ENCODE data around the gene ASPDH. TPM values are rescaled to one million over a fixed set of nuclear protein-coding genes. Genes with fewer than 3 reads are reported as not detected.

Gene ASPDH
- total RNA-seq, 1 experiment from 2014 or later, result not detected

DNA sequence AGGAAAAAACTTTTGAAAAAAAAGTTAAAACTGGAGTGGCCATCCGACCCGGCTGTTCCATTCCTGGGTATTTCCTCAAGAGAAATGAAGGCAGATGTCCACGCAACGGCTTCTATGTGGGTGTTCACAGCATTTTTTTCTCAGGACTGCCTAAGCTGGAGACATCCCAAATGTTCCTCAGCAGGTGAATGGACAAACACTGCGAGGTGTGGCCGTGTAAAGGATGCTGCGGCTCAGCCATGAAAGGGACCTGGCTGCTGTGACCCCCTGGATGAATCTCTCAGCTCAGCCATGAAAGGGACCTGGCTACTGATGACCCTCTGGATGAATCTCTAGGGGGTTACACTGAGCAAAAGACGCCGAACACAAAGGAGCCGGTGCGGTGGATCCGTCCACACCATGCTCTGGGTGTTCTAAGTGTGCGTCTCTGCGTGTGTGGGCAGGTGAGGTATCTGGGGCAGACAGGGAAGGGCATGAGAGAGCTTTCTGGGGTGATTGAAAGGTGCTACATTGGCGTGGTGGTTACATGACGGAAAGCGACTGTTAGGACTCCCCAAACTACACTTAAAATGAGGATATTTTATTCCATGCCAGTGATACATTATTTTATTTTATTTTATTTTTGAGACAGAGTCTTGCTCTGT lies 7.2 kb upstream of the ASPDH start (continued):
- TF ChIP-seq ELF4 (CRISPR knock-in tag; IDR thresholded peaks at IDR 0.05; ENCODE audit: low read depth) (no peak), ETV6 (CRISPR knock-in tag; IDR thresholded peaks at IDR 0.05) (no peak)
- TF ChIP-seq, protein P1, sequence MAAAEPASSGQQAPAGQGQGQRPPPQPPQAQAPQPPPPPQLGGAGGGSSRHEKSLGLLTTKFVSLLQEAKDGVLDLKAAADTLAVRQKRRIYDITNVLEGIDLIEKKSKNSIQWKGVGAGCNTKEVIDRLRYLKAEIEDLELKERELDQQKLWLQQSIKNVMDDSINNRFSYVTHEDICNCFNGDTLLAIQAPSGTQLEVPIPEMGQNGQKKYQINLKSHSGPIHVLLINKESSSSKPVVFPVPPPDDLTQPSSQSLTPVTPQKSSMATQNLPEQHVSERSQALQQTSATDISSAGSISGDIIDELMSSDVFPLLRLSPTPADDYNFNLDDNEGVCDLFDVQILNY (CRISPR knock-in tag; IDR thresholded peaks at IDR 0.05), result no peak
- TF ChIP-seq, protein P2, sequence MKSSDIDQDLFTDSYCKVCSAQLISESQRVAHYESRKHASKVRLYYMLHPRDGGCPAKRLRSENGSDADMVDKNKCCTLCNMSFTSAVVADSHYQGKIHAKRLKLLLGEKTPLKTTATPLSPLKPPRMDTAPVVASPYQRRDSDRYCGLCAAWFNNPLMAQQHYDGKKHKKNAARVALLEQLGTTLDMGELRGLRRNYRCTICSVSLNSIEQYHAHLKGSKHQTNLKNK (CRISPR knock-in tag; IDR thresholded peaks at IDR 0.05), result no peak
- TF ChIP-seq, protein P3, sequence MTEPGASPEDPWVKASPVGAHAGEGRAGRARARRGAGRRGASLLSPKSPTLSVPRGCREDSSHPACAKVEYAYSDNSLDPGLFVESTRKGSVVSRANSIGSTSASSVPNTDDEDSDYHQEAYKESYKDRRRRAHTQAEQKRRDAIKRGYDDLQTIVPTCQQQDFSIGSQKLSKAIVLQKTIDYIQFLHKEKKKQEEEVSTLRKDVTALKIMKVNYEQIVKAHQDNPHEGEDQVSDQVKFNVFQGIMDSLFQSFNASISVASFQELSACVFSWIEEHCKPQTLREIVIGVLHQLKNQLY (CRISPR knock-in tag; IDR thresholded peaks at IDR 0.05), result no peak
- TF ChIP-seq, protein P4, sequence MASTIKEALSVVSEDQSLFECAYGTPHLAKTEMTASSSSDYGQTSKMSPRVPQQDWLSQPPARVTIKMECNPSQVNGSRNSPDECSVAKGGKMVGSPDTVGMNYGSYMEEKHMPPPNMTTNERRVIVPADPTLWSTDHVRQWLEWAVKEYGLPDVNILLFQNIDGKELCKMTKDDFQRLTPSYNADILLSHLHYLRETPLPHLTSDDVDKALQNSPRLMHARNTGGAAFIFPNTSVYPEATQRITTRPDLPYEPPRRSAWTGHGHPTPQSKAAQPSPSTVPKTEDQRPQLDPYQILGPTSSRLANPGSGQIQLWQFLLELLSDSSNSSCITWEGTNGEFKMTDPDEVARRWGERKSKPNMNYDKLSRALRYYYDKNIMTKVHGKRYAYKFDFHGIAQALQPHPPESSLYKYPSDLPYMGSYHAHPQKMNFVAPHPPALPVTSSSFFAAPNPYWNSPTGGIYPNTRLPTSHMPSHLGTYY (CRISPR knock-in tag; IDR thresholded peaks at IDR 0.05), result no peak

DNA sequence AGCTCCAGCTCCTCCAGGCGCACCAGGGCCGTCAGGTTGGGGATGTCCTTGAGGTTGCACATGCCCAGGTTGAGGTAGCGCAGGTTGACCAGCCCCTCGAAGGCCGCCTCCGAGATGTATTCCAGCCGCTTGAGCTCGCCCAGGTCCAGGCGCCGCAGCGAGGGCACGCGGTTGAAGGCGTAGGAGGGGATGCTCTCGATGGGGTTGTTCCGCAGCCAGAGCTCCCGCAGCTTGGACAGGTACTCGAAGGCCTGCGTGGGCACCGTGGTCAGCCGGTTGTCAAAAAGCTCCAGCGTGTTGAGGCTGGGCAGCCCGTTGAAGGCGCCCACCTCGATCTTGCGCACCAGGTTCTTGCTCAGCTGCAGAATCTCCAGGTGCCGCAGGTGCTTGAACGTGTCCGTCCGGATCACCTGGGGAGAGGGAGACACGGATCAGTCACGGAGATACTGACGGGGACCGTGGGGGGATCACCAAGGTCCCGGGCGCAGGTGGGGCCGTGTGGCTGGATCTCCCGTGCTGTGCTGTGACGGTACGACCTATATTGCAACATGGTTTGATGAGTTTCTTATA lies 5.4 kb upstream of the ASPDH start:
- peaks cover 5% of the 10 kb centered on the region; the same call in 1 of the 2 replicates for H3K36me3 Mint-ChIP-seq
- DNase-seq (ENCODE audit: low spot score) (no peak), ATAC-seq (no peak)
- H3K4me1 Mint-ChIP-seq, result no peaks in the 10 kb centered on the region
- CTCF ChIA-PET, result interaction anchor here (0.6 to 4.3 kb wide), 28 partner anchors 9 to 371 kb away, joined by 3 to 55 read pairs (median 4); partner anchors contain the start of genes C19orf81, KCNC3 and NR1H2
- POLR2A ChIA-PET, result no interaction called here
- H3K4me3 Mint-ChIP-seq, result no peak overlapping the region
- no peak overlapping the region for H3K27ac Mint-ChIP-seq
- TF ChIP-seq KAT7 (CRISPR knock-in tag; IDR thresholded peaks at IDR 0.05; ENCODE audit: borderline replicate concordance), result no peak
- TF ChIP-seq, protein P5, sequence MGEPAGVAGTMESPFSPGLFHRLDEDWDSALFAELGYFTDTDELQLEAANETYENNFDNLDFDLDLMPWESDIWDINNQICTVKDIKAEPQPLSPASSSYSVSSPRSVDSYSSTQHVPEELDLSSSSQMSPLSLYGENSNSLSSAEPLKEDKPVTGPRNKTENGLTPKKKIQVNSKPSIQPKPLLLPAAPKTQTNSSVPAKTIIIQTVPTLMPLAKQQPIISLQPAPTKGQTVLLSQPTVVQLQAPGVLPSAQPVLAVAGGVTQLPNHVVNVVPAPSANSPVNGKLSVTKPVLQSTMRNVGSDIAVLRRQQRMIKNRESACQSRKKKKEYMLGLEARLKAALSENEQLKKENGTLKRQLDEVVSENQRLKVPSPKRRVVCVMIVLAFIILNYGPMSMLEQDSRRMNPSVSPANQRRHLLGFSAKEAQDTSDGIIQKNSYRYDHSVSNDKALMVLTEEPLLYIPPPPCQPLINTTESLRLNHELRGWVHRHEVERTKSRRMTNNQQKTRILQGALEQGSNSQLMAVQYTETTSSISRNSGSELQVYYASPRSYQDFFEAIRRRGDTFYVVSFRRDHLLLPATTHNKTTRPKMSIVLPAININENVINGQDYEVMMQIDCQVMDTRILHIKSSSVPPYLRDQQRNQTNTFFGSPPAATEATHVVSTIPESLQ (CRISPR knock-in tag; IDR thresholded peaks at IDR 0.05), result no peak
- no peak for TF ChIP-seq NR3C1 (CRISPR knock-in tag; conservative IDR thresholded peaks at IDR 0.05; ENCODE audit: low read depth)
- no peak for TF ChIP-seq ZNF317 (CRISPR knock-in tag; IDR thresholded peaks at IDR 0.05; ENCODE audit: borderline replicate concordance, low read depth)
- no peak for TF ChIP-seq TCF7 (CRISPR knock-in tag; IDR thresholded peaks at IDR 0.05; ENCODE audit: low read depth)
- TF ChIP-seq FOXP1 (CRISPR knock-in tag; IDR thresholded peaks at IDR 0.05; ENCODE audit: borderline replicate concordance), result no peak
- TF ChIP-seq ZNF416 (CRISPR knock-in tag; IDR thresholded peaks at IDR 0.05), result no peak
- TF ChIP-seq, protein P3 (CRISPR knock-in tag; IDR thresholded peaks at IDR 0.05), result no peak
- TF ChIP-seq SMAD3 (CRISPR knock-in tag; IDR thresholded peaks at IDR 0.05; ENCODE audit: borderline replicate concordance), result no peak
- TF ChIP-seq, protein P6, sequence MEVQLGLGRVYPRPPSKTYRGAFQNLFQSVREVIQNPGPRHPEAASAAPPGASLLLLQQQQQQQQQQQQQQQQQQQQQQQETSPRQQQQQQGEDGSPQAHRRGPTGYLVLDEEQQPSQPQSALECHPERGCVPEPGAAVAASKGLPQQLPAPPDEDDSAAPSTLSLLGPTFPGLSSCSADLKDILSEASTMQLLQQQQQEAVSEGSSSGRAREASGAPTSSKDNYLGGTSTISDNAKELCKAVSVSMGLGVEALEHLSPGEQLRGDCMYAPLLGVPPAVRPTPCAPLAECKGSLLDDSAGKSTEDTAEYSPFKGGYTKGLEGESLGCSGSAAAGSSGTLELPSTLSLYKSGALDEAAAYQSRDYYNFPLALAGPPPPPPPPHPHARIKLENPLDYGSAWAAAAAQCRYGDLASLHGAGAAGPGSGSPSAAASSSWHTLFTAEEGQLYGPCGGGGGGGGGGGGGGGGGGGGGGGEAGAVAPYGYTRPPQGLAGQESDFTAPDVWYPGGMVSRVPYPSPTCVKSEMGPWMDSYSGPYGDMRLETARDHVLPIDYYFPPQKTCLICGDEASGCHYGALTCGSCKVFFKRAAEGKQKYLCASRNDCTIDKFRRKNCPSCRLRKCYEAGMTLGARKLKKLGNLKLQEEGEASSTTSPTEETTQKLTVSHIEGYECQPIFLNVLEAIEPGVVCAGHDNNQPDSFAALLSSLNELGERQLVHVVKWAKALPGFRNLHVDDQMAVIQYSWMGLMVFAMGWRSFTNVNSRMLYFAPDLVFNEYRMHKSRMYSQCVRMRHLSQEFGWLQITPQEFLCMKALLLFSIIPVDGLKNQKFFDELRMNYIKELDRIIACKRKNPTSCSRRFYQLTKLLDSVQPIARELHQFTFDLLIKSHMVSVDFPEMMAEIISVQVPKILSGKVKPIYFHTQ (CRISPR knock-in tag; IDR thresholded peaks at IDR 0.05), result no peak
- no peak for TF ChIP-seq SP1 (CRISPR knock-in tag; conservative IDR thresholded peaks at IDR 0.05)
- no peak for TF ChIP-seq SMAD4 (CRISPR knock-in tag; IDR thresholded peaks at IDR 0.05)
- TF ChIP-seq ZNF219 (CRISPR knock-in tag; IDR thresholded peaks at IDR 0.05; ENCODE audit: borderline replicate concordance), result no peak
- no peak for TF ChIP-seq ETV6 (CRISPR knock-in tag; IDR thresholded peaks at IDR 0.05)
- TF ChIP-seq, protein P7, sequence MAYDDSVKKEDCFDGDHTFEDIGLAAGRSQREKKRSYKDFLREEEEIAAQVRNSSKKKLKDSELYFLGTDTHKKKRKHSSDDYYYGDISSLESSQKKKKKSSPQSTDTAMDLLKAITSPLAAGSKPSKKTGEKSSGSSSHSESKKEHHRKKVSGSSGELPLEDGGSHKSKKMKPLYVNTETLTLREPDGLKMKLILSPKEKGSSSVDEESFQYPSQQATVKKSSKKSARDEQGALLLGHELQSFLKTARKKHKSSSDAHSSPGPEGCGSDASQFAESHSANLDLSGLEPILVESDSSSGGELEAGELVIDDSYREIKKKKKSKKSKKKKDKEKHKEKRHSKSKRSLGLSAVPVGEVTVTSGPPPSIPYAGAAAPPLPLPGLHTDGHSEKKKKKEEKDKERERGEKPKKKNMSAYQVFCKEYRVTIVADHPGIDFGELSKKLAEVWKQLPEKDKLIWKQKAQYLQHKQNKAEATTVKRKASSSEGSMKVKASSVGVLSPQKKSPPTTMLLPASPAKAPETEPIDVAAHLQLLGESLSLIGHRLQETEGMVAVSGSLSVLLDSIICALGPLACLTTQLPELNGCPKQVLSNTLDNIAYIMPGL (CRISPR knock-in tag; IDR thresholded peaks at IDR 0.05), result no peak
- no peak for TF ChIP-seq FOXK1 (CRISPR knock-in tag; IDR thresholded peaks at IDR 0.05)
- TF ChIP-seq GRHL2 (CRISPR knock-in tag; IDR thresholded peaks at IDR 0.05; ENCODE audit: insufficient replicate concordance, severe bottlenecking), result no peak
- TF ChIP-seq, protein P2 (CRISPR knock-in tag; IDR thresholded peaks at IDR 0.05), result no peak
- TF ChIP-seq NR1H2 (CRISPR knock-in tag; IDR thresholded peaks at IDR 0.05), result no peak
- H3K9me3 Mint-ChIP-seq, result peaks cover 5% of the 10 kb centered on the region
- peaks cover 21% of the 10 kb centered on the region for H3K27me3 Mint-ChIP-seq (ENCODE audit: low read depth)

Data from WTC11 (cell line).